ENCODE data around the gene ELL3.
A peak's percentile ranks its signal among the peaks of the same experiment; 100 is the strongest.
"Not testable (repeated sequence)": the region's sequence is repeated elsewhere in the genome, so short reads cannot be mapped to it uniquely, and the experiment has no call there.

ELL3 gene

DNA sequence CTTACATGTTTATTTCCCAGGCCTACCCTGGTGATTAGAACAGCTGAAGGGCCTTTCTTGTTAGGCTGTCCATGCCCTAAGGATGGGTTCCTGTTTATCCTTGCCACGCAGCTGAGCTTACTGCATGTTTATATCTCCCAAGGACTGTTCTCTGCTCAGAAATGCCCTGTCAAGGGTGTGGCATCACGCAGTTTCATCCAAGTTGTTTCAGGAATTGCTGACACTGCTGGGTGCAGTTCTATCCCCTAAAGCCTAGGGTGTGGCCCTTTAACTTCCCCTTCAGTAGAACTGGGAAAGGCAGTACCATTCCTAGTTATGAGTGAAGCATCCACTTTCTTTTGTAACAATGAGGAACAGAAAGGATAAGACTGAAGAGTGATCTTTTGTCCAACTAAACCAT lies 5.0 kb downstream of the ELL3 start:
- no peak overlapping the region for H3K4me3 ChIP-seq (ENCODE audit: low read length)
- no peak for TF ChIP-seq ZNF274 (IDR thresholded peaks at IDR 0.05; ENCODE audit: low read depth, low read length)

DNA sequence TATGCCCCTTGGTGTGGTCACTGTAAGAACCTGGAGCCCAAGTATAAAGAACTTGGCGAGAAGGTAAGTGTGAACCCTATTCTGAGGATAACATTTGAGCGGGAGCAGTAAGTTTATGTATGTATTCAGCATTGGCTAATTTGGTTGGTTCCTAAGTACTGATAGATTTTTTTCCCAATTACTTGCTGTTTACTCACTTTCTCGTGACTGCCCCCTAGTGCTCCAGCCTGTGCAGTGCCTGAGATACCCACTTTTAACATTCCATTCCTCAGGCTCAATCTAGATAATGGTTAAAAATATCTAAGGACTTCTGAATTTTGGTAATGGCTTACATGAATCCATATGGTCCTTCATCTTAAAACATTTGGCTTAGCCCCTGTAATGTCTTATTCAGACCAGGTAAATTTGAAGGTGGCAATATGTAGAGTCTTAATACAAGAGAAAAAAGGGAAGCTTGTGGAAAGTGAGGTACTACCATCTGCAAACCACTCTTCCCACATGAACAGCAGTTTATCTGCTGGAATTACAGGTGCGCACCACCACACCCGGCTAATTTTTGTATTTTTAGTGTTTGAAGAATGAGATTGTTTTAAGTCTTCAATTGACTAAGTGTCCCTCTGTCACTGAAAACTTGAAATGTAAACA lies 7.1 kb downstream of the ELL3 start:
- TF ChIP-seq ZNF274 (IDR thresholded peaks at IDR 0.05; ENCODE audit: low read depth, low read length): no peak
- H3K4me3 ChIP-seq (ENCODE audit: low read length): no peak overlapping the region

DNA sequence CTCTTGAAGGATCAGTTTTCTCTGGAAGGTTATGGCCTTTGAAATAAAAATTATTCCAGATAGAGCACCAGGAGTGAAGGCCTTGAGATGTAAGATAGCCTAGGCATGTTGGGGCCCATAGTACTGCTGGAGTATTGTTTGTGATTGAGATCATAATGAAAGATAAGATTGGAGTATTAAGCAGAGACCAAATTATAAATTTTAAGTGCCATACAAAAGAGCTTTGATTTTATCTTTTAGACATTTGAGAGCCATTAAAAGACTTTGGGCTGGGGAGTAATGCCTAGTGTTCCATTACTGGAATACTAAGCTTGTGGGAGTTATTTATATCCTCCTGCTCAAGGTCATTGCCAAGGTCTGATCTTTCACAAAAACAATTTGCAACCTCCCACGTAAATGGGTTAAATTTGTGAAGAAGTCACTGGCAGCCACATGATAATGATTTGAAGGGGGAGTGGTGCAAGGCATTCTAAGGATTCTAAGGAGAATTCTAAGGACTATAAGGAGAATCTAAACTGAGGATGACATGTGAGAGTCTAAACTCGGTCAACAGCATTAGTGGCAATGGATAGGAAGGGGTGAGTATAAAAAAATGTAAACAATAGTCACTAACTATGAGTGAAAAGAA lies 12.8 kb downstream of the ELL3 start:
- TF ChIP-seq ZNF274 (IDR thresholded peaks at IDR 0.05; ENCODE audit: low read depth, low read length): no peak
- H3K4me3 ChIP-seq (ENCODE audit: low read length): no peak overlapping the region

DNA sequence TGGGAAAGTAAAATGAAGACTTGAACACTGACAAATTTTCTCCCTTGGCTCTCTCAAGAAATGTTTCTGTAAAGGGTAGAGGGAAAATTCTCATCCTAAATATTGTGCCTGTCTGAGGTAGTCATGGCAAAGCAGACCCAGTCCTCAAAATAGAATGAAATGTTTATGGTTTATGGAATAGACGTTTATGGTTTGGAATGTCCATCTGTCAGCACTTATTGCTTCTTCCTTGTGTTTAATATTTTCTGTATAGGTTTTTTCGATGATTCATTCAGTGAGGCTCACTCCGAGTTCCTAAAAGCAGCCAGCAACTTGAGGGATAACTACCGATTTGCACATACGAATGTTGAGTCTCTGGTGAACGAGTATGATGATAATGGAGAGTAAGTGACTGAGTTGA lies 13.9 kb downstream of the ELL3 start:
- H3K4me3 ChIP-seq (ENCODE audit: low read length): no peak overlapping the region
- no peak for TF ChIP-seq ZNF274 (IDR thresholded peaks at IDR 0.05; ENCODE audit: low read depth, low read length)

DNA sequence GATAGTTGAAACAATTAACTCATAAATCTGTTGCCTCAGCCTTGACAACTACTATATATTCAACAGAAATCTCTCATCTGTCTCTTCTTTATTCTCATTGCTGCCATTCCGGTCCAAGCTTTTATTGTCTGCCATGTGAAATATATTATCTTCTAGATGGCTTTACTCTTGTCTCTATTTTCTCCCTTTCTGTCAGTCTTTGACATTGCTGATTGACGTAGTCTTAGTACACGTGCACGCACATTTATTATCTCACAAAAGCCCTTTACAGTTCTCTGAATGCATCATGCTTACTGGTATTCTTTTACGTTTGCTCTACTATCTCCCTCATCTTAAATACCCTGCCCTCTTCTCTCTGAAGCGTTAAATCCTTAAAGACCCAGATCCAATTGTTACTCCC lies 24.9 kb downstream of the ELL3 start:
- TF ChIP-seq ZNF274 (IDR thresholded peaks at IDR 0.05; ENCODE audit: low read depth, low read length): no peak
- H3K4me3 ChIP-seq (ENCODE audit: low read length): no peak overlapping the region

DNA sequence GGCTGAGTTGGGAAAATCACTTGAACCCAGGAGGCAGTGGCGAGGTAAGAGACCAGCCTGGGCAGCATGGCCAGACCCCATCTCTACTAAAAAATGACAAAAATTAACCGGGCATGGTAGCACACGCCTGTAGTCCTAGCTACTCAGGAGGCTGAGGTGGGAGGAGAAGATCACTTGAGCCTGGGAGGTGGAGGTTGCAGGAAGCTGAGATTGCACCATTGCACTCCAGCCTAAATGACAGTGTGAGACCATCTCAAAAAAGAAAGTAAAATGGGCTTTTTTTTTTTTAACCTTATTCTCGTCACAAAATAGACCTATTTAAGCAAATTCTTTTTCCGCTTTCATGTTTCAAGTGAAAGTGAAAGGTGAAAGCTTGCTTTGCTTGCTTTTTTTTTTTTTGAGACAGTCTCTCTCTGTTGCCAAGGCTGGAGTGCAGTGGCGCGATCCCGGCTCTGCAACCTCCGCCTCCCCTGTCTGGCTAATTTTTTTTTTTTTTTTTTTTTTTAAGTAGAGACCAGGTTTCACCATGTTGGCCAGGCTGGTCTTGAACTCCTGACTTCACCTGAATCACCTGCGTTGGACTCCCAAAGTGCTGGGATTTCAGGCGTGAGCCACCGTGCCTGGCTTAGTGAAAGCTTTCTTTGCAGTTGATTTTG lies 26.9 kb downstream of the ELL3 start:
- peak overlapping the region; percentile 42; the same call in 1 of the 2 replicates for H3K4me3 ChIP-seq (ENCODE audit: low read length)
- TF ChIP-seq ZNF274 (IDR thresholded peaks at IDR 0.05; ENCODE audit: low read depth, low read length): no peak

DNA sequence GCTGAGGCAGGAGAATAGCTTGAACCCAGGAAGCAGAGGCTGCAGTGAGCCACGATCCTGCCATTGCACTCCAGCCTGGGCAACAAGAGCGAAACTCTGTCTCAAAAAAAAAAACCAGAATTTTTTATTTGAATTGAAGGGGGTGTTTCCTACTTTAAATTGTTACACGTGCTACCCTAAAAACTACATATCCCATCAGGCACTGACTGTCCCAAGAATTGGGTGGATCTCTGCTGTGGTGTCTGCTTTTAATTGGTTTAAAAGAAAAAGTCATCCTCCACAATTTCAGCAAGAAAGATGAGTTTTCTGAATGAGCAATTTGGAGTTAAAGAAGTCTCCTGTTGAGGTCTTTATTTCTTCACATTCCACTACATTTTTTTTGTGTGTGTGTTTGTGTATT lies 28.4 kb downstream of the ELL3 start:
- peak overlapping the region; percentile 32; the same call in 1 of the 2 replicates for H3K4me3 ChIP-seq (ENCODE audit: low read length)
- TF ChIP-seq ZNF274 (IDR thresholded peaks at IDR 0.05; ENCODE audit: low read depth, low read length): no peak

DNA sequence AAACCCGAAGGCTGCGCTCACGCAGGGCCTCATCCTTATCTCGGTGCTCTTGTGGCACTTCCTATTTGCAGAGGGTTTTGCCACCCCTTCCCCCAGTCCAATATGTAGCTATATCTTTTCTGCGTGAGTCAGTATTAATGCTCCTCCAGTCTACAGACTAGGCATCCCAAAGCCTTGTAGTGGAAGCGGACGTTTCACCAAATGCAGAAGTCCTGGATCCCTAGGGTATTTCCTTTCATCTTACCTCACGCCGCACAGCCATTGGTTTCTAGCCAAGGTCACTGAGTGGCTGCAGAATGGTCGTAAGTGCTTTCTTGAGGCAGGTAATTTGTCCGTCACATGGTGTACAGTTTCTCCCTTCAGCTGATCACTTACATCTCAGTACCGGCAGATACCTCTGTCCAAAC lies 29.9 kb downstream of the ELL3 start:
- peak overlapping the region; percentile 79 for H3K4me3 ChIP-seq (ENCODE audit: low read length)

DNA sequence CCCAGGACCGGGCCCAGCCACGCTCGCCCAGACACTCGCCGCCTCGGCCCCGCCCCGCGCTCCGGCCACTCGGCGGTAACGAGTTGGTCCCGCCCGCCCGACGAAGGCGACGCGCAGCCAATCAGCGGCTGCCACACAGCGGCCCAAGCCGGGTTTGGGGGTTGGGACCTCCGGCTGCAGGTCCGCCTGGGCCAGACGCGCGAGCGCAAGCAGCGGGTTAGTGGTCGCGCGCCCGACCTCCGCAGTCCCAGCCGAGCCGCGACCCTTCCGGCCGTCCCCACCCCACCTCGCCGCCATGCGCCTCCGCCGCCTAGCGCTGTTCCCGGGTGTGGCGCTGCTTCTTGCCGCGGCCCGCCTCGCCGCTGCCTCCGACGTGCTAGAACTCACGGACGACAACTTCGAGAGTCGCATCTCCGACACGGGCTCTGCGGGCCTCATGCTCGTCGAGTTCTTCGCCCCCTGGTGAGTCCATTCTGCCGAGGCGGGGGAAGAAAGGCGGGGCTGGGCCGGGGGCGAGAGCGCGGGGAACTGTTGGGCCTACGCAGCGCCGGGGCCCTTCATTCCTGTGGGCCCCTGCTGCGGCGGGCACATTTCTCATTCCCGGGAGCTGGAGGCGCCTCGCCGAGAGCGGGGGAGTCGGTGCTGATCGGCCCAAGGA lies 30.4 kb downstream of the ELL3 start, which contains the start of gene PDIA3:
TSS of gene PDIA3 (plus strand) at position 194 of the 658 bp plus-strand sequence. CDS start at position 296, 102 bp downstream.
- H3K4me3 ChIP-seq (ENCODE audit: low read length): peak within 1 kb of the TSS; percentile 79

DNA sequence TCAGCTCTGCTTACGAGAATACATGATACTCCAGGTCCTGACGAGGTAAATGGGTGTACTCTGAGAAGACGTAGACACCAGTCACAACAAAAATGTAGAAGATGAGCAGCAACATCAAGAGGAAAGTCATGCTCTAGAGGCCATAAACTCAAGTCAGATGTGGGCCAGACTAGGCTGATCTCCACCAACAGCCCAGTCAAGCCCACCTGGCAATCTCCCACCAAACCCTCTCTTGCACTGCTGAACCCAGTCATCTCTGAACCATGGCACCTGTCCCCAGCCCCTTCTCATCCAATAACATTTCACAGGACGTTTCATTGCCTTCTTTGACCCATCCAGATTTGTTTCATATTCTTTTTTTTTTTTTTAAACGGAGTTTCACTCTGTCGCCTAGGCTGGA lies 41.4 kb downstream of the ELL3 start:
- H3K4me3 ChIP-seq (ENCODE audit: low read length): peak overlapping the region; percentile 48; the same call in 1 of the 2 replicates
- TF ChIP-seq ZNF274 (IDR thresholded peaks at IDR 0.05; ENCODE audit: low read depth, low read length): no peak

DNA sequence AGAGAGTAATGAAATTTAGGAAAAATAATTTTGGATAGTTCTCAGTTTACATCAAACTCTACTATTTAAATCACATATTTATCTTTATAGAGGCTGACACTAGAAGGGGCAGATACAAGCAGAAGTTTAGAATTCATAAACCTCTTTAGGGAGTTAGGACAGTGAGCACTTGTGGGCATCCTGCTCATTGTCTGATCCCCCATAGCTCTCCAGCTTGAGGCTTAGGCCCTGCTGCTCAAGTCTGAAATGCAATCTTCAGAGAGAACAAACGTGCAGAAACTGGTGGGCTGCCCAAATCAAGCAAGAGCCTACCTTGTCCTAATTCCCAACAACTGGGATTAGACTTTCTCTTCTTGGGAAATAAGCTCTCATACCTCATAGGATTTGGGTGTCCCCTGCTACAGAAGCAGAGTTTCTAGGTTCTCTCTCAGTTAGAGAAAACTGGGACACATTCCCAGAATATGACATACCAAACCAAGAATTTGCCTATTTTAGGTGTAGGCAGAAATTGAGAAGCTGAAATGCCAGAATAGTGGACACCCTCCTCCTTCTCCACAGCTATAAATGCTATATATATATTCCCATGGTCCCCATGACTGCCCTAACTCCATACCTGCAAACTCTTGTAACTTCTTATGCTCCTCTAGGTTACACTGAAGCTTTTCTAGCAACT lies 48.6 kb downstream of the ELL3 start:
- H3K4me3 ChIP-seq (ENCODE audit: low read length): not testable (repeated sequence)

DNA sequence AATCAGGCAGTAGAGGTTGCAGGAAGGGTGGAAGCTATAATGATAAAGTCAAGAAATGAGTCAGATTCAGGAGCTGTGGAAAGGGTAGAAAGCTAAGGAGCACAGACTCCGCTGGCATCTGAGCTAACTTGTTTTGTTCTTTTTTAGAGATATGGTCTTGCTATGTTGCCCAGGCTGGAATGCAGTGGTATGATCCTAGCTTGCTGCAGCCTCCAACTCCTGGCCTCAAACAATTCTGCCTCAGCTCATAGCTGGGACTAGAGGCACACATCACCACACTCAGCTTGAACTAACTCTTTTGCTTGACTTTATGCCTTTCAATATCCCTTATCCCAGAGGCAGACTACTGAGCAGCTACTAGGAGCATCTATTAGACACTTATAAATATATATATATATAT lies 50.5 kb downstream of the ELL3 start:
- H3K4me3 ChIP-seq (ENCODE audit: low read length): not testable (repeated sequence)

DNA sequence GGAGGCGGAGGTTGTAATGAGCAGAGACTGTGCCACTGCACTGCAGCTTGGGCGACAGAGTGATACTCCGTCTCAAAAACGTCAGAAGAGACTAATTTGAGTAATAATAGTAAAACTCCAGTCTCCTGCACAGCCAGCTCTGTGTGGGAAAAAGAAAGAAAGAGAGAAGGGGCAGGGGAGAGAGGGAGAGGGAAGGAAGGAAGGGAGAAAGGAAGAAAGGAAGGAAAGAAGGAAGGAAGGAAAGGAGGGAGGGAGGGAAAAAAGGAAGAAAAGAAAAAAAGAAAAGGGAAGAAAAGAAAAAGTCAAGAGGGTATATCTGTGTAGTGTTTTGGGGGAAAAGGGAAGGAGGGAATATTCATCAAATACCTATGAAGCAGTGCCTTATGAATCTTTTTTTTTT lies 53.6 kb downstream of the ELL3 start:
- no peak for TF ChIP-seq ZNF274 (IDR thresholded peaks at IDR 0.05; ENCODE audit: low read depth, low read length)
- no peak overlapping the region for H3K4me3 ChIP-seq (ENCODE audit: low read length)

Data from GM08714 (cell line).